ENCODE data around the gene IL34. TPM values are rescaled to one million over a fixed set of nuclear protein-coding genes. Genes with fewer than 3 reads are reported as not detected.

IL34 gene
- polyA plus RNA-seq, 1 donor from 2014 or later, result 3.0 TPM

DNA sequence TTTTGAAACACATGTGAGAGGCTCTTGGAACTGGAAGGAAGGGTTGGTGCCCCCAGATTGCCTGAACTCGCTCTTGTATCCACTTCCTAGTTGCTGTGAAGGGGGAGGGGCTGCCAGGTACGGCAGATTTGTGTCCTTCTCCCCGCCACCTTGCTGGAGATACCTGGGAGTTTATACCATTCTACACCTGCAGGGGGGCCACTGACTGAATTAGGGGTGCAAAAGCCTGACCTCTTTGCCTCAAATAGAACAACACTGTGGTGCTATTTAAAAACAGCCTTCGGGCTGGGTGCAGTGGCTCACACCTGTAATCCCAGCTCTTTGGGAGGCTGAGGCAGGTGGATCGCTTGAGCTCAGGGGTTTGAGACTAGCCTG, 35.1 kb upstream of the IL34 start:
- no peaks in the 10 kb centered on the region for H3K79me2 ChIP-seq (replicated peaks; ENCODE audit: insufficient read depth, low read length)
- no peaks in the 10 kb centered on the region for H3K36me3 ChIP-seq (ENCODE audit: insufficient read depth, low read length)
- H3K9me3 ChIP-seq (ENCODE audit: low read length), result no peaks in the 10 kb centered on the region
- TF ChIP-seq, protein P1, sequence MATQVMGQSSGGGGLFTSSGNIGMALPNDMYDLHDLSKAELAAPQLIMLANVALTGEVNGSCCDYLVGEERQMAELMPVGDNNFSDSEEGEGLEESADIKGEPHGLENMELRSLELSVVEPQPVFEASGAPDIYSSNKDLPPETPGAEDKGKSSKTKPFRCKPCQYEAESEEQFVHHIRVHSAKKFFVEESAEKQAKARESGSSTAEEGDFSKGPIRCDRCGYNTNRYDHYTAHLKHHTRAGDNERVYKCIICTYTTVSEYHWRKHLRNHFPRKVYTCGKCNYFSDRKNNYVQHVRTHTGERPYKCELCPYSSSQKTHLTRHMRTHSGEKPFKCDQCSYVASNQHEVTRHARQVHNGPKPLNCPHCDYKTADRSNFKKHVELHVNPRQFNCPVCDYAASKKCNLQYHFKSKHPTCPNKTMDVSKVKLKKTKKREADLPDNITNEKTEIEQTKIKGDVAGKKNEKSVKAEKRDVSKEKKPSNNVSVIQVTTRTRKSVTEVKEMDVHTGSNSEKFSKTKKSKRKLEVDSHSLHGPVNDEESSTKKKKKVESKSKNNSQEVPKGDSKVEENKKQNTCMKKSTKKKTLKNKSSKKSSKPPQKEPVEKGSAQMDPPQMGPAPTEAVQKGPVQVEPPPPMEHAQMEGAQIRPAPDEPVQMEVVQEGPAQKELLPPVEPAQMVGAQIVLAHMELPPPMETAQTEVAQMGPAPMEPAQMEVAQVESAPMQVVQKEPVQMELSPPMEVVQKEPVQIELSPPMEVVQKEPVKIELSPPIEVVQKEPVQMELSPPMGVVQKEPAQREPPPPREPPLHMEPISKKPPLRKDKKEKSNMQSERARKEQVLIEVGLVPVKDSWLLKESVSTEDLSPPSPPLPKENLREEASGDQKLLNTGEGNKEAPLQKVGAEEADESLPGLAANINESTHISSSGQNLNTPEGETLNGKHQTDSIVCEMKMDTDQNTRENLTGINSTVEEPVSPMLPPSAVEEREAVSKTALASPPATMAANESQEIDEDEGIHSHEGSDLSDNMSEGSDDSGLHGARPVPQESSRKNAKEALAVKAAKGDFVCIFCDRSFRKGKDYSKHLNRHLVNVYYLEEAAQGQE (IDR thresholded peaks at IDR 0.05; ENCODE audit: borderline replicate concordance), result no peak
- TF ChIP-seq RAD21 (conservative IDR thresholded peaks at IDR 0.05) (no peak), EP300 (conservative IDR thresholded peaks at IDR 0.05; ENCODE audit: poor library complexity, severe bottlenecking) (no peak), TAF1 (IDR thresholded peaks at IDR 0.05; ENCODE audit: low read depth) (no peak), SMC3 (conservative IDR thresholded peaks at IDR 0.05; ENCODE audit: poor library complexity) (no peak), POLR2AphosphoS5 (IDR thresholded peaks at IDR 0.05) (no peak), EZH2 (IDR thresholded peaks at IDR 0.05; ENCODE audit: borderline replicate concordance, insufficient read depth, low read length, poor library complexity, severe bottlenecking) (no peak), MXI1 (conservative IDR thresholded peaks at IDR 0.05; ENCODE audit: poor library complexity, severe bottlenecking) (no peak)
- TF ChIP-seq, protein P2, sequence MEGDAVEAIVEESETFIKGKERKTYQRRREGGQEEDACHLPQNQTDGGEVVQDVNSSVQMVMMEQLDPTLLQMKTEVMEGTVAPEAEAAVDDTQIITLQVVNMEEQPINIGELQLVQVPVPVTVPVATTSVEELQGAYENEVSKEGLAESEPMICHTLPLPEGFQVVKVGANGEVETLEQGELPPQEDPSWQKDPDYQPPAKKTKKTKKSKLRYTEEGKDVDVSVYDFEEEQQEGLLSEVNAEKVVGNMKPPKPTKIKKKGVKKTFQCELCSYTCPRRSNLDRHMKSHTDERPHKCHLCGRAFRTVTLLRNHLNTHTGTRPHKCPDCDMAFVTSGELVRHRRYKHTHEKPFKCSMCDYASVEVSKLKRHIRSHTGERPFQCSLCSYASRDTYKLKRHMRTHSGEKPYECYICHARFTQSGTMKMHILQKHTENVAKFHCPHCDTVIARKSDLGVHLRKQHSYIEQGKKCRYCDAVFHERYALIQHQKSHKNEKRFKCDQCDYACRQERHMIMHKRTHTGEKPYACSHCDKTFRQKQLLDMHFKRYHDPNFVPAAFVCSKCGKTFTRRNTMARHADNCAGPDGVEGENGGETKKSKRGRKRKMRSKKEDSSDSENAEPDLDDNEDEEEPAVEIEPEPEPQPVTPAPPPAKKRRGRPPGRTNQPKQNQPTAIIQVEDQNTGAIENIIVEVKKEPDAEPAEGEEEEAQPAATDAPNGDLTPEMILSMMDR (IDR thresholded peaks at IDR 0.05; ENCODE audit: poor library complexity, severe bottlenecking), result no peak
- H3K4me2 ChIP-seq (ENCODE audit: low read length), result no peak overlapping the region
- no peak overlapping the region for H3K27ac ChIP-seq (ENCODE audit: low read length)
- no peaks in the 10 kb centered on the region for H3K9me2 ChIP-seq (ENCODE audit: insufficient read depth, low read length)
- H3K9ac ChIP-seq (ENCODE audit: low read length), result no peak overlapping the region
- no peak overlapping the region for H3K4me3 ChIP-seq (ENCODE audit: low read length)
- no peaks in the 10 kb centered on the region for H4K20me1 ChIP-seq (ENCODE audit: insufficient read depth)
- H3K27me3 ChIP-seq (ENCODE audit: insufficient read depth, low read depth, low read length), result no peaks in the 10 kb centered on the region
- H2AFZ ChIP-seq (ENCODE audit: low read depth, low read length), result no peak overlapping the region
- H3F3A ChIP-seq (ENCODE audit: insufficient read depth, low read length, poor library complexity, severe bottlenecking), result no peaks in the 10 kb centered on the region

DNA sequence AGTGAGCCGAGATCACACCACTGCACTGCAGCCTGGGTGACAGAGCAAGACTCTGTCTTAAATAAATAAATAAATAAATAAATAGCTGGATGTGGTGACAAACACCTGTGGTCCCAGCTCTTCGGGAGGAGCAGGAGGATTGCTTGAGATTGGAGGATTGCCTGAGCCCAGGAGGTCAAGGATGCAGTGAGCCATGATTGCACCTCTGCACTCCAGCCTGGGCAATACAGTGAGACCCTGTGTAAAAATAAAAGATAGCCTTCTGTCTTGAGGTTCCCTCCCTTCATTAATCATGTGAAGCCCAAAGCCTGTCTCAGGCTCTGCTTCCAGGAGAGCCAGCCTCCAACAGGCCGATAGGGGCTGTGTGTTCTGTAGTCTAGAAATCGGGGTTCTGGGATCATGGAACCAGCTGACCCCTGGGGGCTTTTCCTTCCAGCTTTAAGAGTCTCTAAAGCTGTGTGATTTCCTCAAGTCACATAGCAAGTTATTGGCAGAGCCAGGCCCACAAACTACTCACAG, 34.5 kb upstream of the IL34 start:
- H3K79me2 ChIP-seq (replicated peaks; ENCODE audit: insufficient read depth, low read length), result no peaks in the 10 kb centered on the region
- no peak overlapping the region for H3K4me2 ChIP-seq (ENCODE audit: low read length)
- no peaks in the 10 kb centered on the region for H3F3A ChIP-seq (ENCODE audit: insufficient read depth, low read length, poor library complexity, severe bottlenecking)
- H2AFZ ChIP-seq (ENCODE audit: low read depth, low read length), result no peak overlapping the region
- no peaks in the 10 kb centered on the region for H3K9me2 ChIP-seq (ENCODE audit: insufficient read depth, low read length)
- H4K20me1 ChIP-seq (ENCODE audit: insufficient read depth), result no peaks in the 10 kb centered on the region
- no peak overlapping the region for H3K9ac ChIP-seq (ENCODE audit: low read length)
- H3K4me3 ChIP-seq (ENCODE audit: low read length), result no peak overlapping the region
- H3K27me3 ChIP-seq (ENCODE audit: insufficient read depth, low read depth, low read length), result no peaks in the 10 kb centered on the region
- H3K9me3 ChIP-seq (ENCODE audit: low read length), result no peaks in the 10 kb centered on the region
- TF ChIP-seq EP300 (conservative IDR thresholded peaks at IDR 0.05; ENCODE audit: poor library complexity, severe bottlenecking) (no peak), TAF1 (IDR thresholded peaks at IDR 0.05; ENCODE audit: low read depth) (no peak), EZH2 (IDR thresholded peaks at IDR 0.05; ENCODE audit: borderline replicate concordance, insufficient read depth, low read length, poor library complexity, severe bottlenecking) (no peak), POLR2AphosphoS5 (IDR thresholded peaks at IDR 0.05) (no peak), RAD21 (conservative IDR thresholded peaks at IDR 0.05) (no peak), SMC3 (conservative IDR thresholded peaks at IDR 0.05; ENCODE audit: poor library complexity) (no peak), MXI1 (conservative IDR thresholded peaks at IDR 0.05; ENCODE audit: poor library complexity, severe bottlenecking) (no peak)
- TF ChIP-seq, protein P1 (IDR thresholded peaks at IDR 0.05; ENCODE audit: borderline replicate concordance), result no peak
- TF ChIP-seq, protein P2 (IDR thresholded peaks at IDR 0.05; ENCODE audit: poor library complexity, severe bottlenecking), result no peak
- no peaks in the 10 kb centered on the region for H3K36me3 ChIP-seq (ENCODE audit: insufficient read depth, low read length)
- H3K27ac ChIP-seq (ENCODE audit: low read length), result no peak overlapping the region

Data from neural cell (in vitro differentiated cells).